Amniotic stem cell (primary cell): ENCODE results near the gene REP15.
A peak's percentile ranks its signal among the peaks of the same experiment; 100 is the strongest.
"Not testable (repeated sequence)": the region's sequence is repeated elsewhere in the genome, so short reads cannot be mapped to it uniquely, and the experiment has no call there.

Experiments
- DNase-seq: peaks from one replicate; lab custom pipeline; 2025; lab: John Stamatoyannopoulos, UW

REP15 gene

GRCh38 chr12:27696864-27697564, 767 bp downstream of the REP15 start:
- DNase-seq, result no peak

DNA sequence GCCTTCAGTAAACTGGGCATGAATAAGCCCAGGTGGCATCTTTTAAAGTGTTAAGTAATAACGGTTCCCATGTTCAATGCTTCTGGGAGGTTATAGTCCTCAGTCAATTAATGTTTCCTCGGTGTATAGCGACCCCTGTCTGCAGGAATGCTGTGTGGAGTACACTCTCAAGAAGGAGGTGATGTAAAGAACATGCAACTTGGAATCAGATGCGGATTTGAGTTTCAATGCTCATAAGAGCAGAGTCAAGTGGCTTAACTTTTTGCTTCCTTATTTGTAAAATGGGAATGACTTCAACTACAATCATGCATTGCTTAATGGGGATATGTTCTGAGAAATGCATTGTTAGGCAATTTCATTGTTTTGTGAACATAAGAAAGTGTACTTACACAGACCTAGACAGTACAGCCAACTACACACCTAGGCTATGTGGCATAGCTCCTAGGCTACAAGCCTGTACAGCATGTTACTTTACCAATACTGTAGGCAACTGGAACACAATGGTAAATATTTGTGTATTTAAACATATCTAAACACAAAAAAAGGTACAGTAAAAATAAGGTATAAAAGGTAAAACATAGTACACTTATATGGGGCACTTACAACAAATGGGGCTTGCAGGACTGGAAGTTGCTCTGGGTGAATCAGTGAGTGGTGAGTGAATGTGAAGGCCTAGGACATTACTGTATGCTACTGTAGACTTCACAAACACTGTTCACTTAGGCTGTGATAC, 7.6 kb downstream of the REP15 start:
- peak; percentile 79 for DNase-seq

GRCh38 chr12:27705263-27705662, 9.0 kb downstream of the REP15 start:
- no peak for DNase-seq

DNA sequence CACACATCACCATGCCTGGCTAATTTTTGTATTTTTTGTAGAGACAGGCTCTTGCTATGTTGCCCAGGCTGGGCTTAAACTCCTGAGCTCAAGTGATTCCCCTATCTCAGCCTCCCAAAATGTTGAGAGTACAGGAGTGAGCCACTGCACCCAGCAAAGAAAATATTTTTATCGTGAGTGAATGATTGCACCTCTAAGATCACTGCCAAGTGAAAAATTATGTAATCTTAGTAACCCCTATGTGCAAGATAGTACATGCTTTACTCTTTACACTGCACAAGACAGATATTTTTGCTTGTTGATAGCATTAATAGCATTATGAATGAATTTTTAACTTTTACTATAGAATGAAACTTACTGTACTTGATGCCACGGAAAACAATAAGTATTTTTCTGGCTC, 11.0 kb downstream of the REP15 start:
- no peak for DNase-seq

DNA sequence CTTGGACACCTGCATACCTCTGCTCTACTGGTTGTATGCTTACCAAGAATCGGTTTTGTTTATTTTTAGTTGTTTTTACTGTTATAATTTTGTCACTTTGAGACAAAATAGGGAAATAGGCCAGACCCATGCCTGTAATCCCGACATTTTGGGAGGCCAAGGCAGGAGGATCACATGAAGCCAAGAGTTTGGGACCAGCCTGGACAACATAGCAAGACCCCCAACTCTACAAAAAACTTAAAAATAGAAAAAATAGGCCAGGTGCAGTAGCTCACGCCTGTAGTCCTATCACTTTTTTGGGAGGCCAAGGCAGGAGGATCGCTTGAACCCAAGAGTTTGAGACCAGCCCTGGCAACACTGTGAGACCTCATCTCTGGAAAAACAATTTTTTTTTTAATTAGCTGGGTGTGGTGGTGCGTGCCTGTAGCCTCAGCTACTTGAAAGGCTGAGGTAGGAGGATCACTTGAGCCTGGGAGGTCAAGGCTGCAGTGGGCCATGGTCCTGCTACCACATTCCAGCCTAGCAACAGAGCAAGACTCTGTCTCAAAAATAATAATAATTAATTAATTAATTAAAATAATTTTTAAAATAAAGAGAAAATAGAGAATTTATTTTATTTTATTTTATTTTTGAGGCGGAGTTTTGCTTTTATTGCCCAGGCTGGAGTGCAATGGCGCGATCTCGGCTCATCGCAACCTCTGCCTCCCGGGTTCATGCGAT, 13.1 kb downstream of the REP15 start:
- no peak for DNase-seq

DNA sequence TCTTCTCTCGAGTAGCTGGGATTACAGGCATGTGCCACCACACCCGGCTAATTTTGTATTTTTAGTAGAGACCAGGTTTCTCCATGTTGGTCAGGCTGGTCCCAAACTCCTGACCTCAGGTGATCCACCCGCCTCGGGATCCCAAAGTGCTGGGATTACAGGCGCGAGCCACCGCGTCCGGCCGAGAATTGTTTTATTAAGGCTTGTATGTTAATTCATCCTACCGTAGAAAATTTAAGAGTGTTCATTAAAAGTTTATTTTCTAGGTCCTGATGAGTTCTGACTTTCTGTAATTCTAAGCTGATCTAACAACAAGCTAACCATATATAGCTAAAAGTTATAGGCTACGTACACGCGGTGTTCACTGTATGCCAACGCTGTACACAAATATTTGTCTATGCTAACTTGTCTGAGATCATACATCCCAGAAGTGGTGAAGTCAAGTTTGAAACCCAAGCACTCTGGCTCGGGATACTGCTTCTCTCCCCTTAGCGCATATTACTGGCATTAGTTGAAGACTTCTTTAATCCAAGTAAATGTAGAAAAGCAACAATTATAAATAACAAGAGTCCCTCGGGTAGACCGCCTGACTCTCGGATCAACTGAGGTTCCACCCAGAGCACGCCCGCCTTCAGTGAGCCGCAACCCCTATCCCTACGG, 13.8 kb downstream of the REP15 start:
- no peak for DNase-seq

- DNase-seq, result peak; percentile 84
Measured at GRCh38 chr12:27710592-27711316, 14.5 kb downstream of the REP15 start, which contains the start of gene MRPS35. Gene MRPS35, plus strand, starts transcription at chr12:27710832. Its CDS starts 12 bp downstream, at chr12:27710844.

DNA sequence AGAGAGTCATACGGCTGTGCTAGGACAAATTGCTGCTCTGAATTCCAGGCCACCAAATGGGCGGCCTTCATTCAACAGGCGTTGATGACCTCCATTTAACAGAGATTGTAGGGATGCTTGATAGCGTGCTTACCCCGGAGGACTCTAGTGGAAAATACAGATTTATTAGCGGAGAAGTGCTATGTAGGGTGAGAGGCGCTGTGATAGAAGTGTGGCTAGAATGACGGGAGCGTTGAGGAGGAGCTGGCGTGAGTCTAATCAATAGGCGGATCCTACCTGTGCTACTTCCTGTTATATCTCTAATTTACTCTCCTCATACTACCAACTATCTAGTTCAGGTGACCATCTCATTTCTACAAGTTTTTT, 15.1 kb downstream of the REP15 start:
- DNase-seq, result no peak

DNA sequence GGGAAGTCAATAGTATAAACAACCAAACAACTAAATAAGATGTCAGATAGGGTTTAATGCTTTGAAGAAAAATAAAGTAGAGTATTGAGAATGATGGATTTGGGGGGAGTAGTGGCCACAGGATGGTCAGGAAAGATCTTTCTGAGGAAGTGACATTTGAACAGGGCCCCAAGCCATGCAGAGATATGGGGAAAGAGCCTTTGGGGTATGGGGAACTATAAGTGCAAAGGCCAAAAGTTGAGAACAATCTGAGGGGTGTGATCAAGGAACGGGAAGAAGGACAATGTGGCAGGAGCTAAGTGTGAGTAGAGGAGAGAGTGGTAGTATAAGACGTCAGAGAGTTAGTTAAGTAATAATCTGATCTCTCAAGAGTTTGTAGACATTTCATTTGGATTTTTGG, 15.7 kb downstream of the REP15 start:
- no peak for DNase-seq

GRCh38 chr12:27723212-27723611, 27.0 kb downstream of the REP15 start:
- DNase-seq, result no peak

DNA sequence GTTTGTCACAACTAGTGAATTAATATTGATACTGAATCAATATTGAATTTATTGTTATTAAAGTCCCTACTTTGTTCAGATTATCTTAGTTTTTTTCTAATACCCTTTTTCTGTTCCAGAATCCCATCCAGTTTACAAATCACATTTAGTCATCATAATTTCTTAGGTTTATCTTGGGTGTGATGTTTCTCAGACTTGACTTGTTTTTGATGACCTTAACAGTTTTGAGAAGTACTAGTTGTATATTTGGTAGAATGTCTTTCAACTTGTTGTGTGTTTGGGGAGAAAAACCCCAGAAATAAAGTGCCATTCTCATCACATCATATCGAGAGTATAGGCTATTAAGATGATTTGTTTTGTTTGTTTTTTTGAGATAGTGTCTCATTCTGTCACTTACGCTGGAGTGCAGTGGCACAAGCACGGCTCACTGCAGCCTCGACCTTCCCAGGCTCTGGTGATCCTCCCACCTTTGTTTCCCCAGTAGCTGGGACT, 33.9 kb downstream of the REP15 start:
- no peak for DNase-seq

DNA sequence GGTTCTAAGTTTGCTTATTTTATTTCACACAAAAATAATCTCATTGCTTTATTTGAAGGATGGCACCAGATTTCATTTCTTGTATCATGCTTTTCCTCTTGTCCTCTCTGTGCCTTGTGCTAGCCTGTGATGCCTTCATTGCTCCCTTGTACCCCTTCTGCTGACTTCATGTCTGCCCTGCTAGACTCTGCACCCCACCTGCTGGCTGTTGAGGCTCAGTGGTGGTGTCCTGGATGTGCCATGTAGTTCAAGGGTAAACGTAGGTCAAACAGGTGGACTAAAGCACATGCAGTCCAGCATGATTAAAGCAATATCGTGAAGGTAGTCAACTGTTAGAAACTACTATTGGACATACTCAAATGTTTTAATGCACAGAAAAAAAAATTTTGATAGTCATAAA, 36.0 kb downstream of the REP15 start:
- no peak for DNase-seq

GRCh38 chr12:27733052-27733656, 36.9 kb downstream of the REP15 start:
- no peak for DNase-seq

- DNase-seq, result no peak
Measured at GRCh38 chr12:27733791-27734190, 37.5 kb downstream of the REP15 start.

GRCh38 chr12:27734321-27734720, 38.1 kb downstream of the REP15 start:
- DNase-seq, result not testable (repeated sequence)

DNA sequence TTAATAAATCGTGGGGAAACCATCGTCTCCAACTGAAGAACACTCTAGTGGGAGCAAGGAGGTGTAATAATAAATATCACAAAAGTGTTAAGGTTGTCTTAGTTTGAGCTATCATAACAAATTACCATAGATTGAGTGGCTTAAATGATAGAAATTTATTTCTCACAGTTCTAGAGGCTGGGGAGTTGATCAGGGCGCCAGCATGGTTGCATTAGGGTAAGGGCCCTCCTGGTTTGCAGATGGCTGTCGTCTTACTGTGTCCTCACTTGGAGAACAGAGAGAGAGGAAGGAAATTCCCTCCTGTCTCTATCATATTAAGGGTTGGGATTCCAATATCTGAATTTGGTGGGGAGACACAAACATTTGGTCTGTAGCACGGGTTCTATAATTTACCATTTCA, 47.4 kb downstream of the REP15 start:
- DNase-seq, result no peak

- not testable (repeated sequence) for DNase-seq
Measured at GRCh38 chr12:27745734-27746133, 49.5 kb downstream of the REP15 start.
